HG03469 (cell line): Measurements from ENCODE around the gene DHDDS.
A peak's percentile ranks its signal among the peaks of the same experiment; 100 is the strongest.
"Not testable (repeated sequence)": the region's sequence is repeated elsewhere in the genome, so short reads cannot be mapped to it uniquely, and the experiment has no call there.

Source experiments
- ATAC-seq: cut with Tn5 transposase; IDR thresholded peaks from one replicate; pipeline ENCODE4 v1.9.1; 2021; ENCODE audit warnings: mild to moderate bottlenecking, moderate library complexity, moderate number of reproducible peaks; ENCODE audit not compliant: unreplicated experiment

DHDDS gene, protein sequence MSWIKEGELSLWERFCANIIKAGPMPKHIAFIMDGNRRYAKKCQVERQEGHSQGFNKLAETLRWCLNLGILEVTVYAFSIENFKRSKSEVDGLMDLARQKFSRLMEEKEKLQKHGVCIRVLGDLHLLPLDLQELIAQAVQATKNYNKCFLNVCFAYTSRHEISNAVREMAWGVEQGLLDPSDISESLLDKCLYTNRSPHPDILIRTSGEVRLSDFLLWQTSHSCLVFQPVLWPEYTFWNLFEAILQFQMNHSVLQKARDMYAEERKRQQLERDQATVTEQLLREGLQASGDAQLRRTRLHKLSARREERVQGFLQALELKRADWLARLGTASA

DNA sequence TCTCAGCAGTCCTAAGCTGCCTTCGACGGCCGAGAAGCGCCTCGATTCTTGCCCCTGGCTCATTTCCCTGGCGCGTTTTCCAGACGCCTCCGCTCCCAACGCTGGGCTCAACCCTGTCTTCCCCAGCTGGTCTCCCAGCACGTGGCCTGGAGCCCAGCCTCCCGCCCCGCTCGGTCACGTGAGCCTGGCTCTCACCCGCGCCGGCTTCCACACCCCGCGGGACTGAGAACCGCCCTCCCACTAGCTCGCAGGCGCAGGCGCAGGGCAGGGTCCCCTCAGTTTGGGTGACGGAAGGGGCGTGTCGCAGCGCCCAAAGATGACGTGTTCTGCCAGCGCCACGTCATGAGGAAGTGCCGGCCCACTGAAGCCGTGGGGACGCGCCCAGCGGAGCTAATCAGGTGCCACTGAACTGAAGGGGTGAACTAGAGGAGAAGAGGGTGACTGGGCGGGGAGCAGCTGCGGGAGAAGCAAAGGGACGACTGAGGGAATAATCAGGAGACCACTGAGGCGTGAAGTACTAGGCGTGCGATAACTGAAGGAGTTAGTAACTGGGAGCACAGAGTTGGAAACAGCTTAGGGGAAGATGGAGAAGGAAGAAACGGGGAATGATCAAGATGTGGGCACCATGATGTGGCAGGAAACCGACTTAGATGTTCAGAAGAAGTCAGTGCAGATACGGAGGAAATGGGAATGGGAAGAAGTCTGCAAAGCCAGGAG lies at the start of gene DHDDS:
DHDDS (plus strand) TSS at position 343 of the 717 bp plus-strand sequence. CDS start 625 bp downstream, outside the sequence.
- peak; percentile 84 for ATAC-seq

GRCh38 chr1:26384076-26384475 lies 48.0 kb upstream of the DHDDS start:
- ATAC-seq, result no peak

GRCh38 chr1:26385063-26385462 lies 47.1 kb upstream of the DHDDS start:
- ATAC-seq, result not testable (repeated sequence)

- no peak for ATAC-seq
Measured at GRCh38 chr1:26387447-26387846, 44.7 kb upstream of the DHDDS start.

DNA sequence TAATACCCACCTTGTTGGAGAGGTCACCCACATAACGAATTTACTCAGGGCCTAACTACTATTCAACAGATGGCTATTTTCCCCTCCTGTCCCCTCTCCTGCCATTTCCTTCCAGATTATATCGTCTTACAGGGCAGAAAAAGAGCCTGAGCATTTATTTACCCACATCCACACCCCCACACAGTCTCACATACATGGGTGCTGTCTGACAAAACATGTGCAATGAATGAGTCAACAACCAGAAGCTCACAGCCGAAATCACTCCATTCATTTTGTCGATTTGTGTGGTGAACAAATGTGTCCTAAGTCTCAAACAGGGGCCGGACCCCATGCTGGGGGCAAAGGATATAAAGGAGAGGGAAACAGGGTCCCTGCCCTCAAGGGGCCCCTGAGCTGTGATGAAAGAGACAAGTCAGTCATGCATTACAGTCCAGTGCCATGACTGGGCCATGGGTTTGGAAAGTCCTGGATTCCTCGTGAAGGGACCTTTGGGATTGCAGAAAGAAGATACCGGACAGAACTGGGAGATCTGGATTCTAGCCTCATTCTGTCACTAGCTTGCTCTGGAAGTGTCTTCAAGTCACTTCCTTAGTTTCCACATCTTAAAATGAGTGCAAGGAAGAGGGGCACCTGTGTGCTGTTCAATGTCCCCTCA lies 43.2 kb upstream of the DHDDS start:
- no peak for ATAC-seq

DNA sequence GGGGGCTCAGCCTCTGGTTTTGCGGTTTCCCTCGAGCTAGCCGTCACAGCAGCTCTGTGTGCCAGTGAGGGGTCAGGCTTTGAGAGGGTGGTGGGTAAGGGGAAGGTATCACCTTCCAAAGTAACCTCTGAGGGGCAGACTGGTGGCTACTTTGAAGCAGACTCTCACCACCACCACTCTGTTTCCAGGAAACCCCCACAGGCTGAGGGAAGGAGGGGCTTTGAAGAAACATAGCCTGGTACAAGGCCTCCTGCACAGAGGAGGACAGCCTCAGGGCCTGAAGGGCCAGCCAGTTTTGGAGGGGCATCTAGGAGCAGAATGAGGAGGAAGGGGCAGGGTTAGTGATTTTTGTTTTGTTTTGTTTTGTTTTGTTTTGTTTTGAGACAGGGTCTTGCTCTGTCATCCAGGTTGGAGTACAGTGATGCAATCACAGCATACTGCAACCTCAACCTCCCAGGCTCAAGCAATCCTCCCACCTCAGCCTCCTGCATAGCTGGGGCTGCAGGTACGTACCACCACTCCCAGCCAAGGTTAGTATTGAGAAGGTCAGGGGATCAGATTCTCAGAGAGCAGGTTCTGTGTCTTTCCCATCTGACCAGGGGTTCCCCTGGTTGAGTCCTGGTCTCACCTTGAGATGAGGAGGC lies 42.4 kb upstream of the DHDDS start:
- ATAC-seq, result no peak

GRCh38 chr1:26391450-26391849 lies 40.7 kb upstream of the DHDDS start:
- no peak for ATAC-seq

DNA sequence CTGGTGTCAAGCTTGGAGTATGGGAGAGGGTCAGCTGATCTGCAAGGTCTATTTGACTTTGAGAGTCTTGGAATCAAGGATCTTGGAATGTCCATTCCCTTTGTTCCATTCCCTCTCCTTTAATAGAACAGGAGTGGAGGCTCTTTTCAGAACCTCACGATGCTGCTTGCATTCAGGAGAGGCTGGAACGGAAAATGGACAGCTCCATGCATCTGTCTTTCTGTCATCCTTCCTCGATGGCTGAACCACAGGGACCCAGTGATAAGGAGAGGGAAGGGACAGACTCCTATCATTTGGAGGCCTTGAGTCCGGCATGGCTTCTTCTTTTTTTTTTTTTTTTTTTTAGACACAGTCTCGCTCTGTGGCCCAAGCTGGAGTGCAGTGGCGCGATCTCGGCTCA lies 36.4 kb upstream of the DHDDS start:
- no peak for ATAC-seq

- no peak for ATAC-seq
Measured at GRCh38 chr1:26399034-26399433, 33.1 kb upstream of the DHDDS start.

- ATAC-seq, result no peak
Measured at GRCh38 chr1:26401891-26402290, 30.2 kb upstream of the DHDDS start.

- no peak for ATAC-seq
Measured at GRCh38 chr1:26403656-26404055, 28.5 kb upstream of the DHDDS start.

DNA sequence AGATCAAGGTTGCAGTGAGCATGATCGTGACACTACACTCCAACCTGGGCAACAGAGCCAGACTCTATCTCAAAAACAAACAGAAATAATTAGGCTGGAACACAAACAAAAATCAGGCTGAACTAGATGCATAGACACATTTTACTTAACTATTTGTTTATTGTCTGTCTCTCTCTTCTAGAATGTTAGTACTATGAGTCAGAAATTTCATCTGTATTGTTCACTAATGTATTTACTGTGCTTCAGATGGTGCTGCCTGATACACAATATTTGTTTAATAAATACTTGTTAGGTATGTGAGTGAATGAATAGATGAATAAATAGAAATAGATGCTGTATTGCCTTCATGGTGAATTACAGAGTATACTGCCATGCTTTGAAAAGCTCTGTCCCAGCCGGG lies 27.5 kb upstream of the DHDDS start:
- no peak for ATAC-seq

- no peak for ATAC-seq
Measured at GRCh38 chr1:26405281-26405915, 26.7 kb upstream of the DHDDS start.

GRCh38 chr1:26408604-26409003 lies 23.5 kb upstream of the DHDDS start:
- no peak for ATAC-seq

- ATAC-seq, result no peak
Measured at GRCh38 chr1:26409191-26409807, 22.8 kb upstream of the DHDDS start.

DNA sequence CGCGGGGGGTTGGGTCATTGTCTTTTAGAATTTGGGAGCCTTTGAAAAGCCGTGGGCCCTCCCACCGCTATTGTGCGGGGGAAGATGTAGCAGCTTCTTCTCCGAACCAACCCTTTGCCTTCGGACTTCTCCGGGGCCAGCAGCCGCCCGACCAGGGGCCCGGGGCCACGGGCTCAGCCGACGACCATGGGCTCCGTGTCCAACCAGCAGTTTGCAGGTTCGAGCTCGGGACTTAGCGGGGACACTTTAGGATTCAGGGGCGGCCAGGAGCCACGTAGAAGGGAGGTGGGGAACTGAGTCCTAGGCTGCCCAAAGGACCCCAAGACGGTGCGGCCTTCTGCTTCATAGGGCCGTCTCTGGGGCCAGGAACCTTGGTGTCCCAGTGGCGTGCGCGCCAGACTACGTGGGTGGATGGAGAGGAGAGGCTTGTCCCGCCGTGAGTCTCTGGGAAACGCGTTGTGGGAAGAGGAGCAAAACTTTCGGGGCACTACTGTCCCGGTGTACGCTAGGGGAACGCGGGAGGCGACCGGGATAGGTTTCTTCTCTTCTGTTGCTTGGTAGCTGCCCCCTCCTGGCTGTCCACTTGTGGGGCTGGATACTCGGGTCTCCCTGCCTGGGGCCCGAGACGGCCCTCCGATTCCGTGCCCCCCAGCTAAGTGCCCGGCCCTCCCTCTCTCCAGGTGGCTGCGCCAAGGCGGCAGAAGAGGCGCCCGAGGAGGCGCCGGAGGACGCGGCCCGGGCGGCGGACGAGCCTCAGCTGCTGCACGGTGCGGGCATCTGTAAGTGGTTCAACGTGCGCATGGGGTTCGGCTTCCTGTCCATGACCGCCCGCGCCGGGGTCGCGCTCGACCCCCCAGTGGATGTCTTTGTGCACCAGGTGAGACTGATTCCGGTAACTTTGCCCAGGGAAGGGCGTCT lies 21.2 kb upstream of the DHDDS start, which contains the start of gene LIN28A:
LIN28A (plus strand) TSS at position 112 of the 918 bp plus-strand sequence; CDS start at position 187, 75 bp downstream.
- no peak for ATAC-seq

DNA sequence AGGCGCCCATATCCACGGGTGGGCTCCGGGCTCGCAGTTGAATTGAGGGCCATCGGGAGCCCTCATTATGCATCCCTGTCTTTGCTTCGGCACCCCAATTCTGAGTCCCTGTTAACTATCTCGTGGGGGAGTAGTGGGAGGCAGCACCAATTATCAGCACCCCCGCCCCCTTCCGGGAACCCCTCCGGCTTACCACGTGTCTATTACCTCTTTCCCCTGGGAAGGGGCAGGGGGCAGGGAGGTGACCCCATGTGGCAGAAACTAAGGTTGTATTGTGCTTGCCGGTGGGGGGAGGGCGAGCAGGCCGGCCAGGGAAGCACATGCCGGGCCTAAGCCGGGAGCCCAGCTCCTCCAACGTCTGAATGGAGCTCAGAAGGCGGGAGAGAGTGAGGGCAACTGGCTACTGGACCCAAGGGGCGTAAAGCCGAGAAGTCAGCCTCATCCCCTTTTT lies 20.5 kb upstream of the DHDDS start:
- ATAC-seq, result no peak

DNA sequence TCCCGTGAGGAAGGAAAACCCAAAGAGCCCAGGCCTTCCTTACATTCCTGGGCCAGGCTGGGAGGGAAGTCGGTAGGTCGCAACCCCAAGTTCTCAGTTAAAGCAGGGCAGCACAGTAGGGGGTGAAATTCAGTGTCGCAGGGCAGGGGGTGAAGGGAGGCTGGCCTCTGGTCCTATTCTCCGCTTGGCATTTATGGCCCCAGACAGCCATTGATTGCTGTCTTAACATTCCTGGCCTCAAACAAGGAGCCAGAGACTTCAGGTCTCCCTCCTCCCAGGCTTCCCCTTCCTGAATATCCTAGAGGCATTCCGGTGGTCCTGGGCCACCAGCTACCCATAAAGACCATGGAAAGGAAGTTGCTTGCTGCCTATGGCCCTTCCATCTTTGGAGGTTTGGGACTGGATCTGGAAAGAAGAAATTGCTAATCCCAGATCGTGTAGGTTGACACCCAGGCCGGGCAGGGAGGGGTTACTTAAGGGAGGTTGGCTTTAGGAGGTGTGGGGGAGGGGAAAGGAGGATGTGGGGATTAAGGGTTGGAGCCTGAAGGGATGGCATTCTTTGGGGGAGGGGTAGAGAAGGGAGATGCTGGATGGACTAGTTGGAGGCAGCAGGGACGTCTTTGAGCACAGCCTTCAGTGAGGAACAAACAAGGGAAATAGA lies 19.8 kb upstream of the DHDDS start:
- no peak for ATAC-seq

DNA sequence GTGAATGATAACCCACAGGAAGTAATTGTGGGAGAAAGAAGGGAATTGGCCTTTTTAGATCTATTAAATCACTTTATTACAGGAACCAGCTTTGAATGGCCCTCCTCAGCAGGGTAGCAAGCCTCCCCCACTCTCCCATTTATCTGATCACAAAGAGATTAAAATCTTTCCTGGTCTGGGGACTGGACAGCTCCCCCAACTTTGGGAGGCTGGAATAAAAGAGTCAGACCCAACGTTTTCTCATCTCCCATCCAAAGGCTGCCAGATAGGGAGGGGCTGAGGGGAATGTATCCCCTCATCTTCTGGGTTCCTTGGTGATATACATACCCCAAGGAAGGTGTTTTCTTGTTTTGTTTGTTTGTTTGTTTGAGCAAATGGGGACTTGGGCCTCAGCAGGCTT lies 19.1 kb upstream of the DHDDS start:
- ATAC-seq, result no peak
